ENCODE measurements around the gene SLC22A6. TPM values are rescaled to one million over a fixed set of nuclear protein-coding genes. Genes with fewer than 3 reads are reported as not detected.

SLC22A6 gene
- total and polyA plus RNA-seq, 7 donors, result not detected

- DNase-seq (no peak), ATAC-seq (no peak)
- WGBS, 3 donors, result 43 to 53% (median 51%) methylated on average over 18 of the region's 18 CpGs
- Histone ChIP-seq H3K27ac (no peak within 1 kb of the TSS), H3K9me3 (no peaks in the 10 kb centered on the region), H3K4me3 (no peak within 1 kb of the TSS), H3K36me3 (ENCODE audit: insufficient read depth in 1 of 2, low read depth in 1 of 2) (no peaks in the 10 kb centered on the region), H3K4me1 (no peaks in the 10 kb centered on the region), H3K27me3 (ENCODE audit: insufficient read depth in 3 of 3, low read length in 2 of 3) (peaks cover 0 to 8% (median 3%) of the 10 kb centered on the region in 3 donors)
- intact Hi-C loops (cut with DNase I), result no loop called here
- no peak for TF ChIP-seq CTCF (IDR thresholded peaks at IDR 0.05)
Observed at GRCh38 chr11:63015521-63016215, 30.9 kb upstream of the SLC22A6 start, which contains the start of gene SLC22A8. Gene SLC22A8 (minus strand): TSS chr11:63015841. CDS start chr11:63014958, 883 bp downstream.

- Histone ChIP-seq H3K27ac (no peak overlapping the region), H3K4me3 (no peak overlapping the region), H3K36me3 (ENCODE audit: insufficient read depth in 1 of 2, low read depth in 1 of 2) (no peaks in the 10 kb centered on the region), H3K9me3 (no peaks in the 10 kb centered on the region), H3K27me3 (ENCODE audit: insufficient read depth in 3 of 3, low read length in 2 of 3) (peaks cover 0 to 5% (median 1%) of the 10 kb centered on the region in 3 donors), H3K4me1 (no peaks in the 10 kb centered on the region)
- no peak for TF ChIP-seq CTCF (IDR thresholded peaks at IDR 0.05)
- DNase-seq, result no peak
- ATAC-seq, result no peak
- WGBS, 3 donors, result 91 to 95% (median 93%) methylated on average over 13 of the region's 13 CpGs
- intact Hi-C loops (cut with DNase I), result no loop called here
Observed at GRCh38 chr11:63014408-63015055, 29.8 kb upstream of the SLC22A6 start.

- Histone ChIP-seq H3K36me3 (ENCODE audit: insufficient read depth in 1 of 2, low read depth in 1 of 2) (no peaks in the 10 kb centered on the region), H3K4me3 (no peak overlapping the region), H3K27ac (no peak overlapping the region), H3K9me3 (no peaks in the 10 kb centered on the region), H3K27me3 (ENCODE audit: insufficient read depth in 3 of 3, low read length in 2 of 3) (peaks cover 0 to 5% (median 0%) of the 10 kb centered on the region in 3 donors), H3K4me1 (no peaks in the 10 kb centered on the region)
- WGBS, 3 donors, result 88 to 97% (median 89%) methylated on average over 1 of the region's 1 CpG
- ATAC-seq (no peak), DNase-seq (no peak)
- no peak for TF ChIP-seq CTCF (IDR thresholded peaks at IDR 0.05)
- intact Hi-C loops (cut with DNase I), result no loop called here
Observed at GRCh38 chr11:63012839-63013238, 28.1 kb upstream of the SLC22A6 start.

- Histone ChIP-seq H3K27me3 (ENCODE audit: insufficient read depth in 3 of 3, low read length in 2 of 3) (peaks cover 0 to 1% (median 0%) of the 10 kb centered on the region in 3 donors), H3K4me1 (no peaks in the 10 kb centered on the region), H3K9me3 (no peaks in the 10 kb centered on the region), H3K4me3 (no peak overlapping the region), H3K36me3 (ENCODE audit: insufficient read depth in 1 of 2, low read depth in 1 of 2) (no peaks in the 10 kb centered on the region), H3K27ac (no peak overlapping the region)
- intact Hi-C loops (cut with DNase I), result no loop called here
- DNase-seq, result no peak
- no peak for TF ChIP-seq CTCF (IDR thresholded peaks at IDR 0.05)
- ATAC-seq, result no peak
- 77 to 83% (median 81%) methylated on average over 11 of the region's 11 CpGs for WGBS, 3 donors
Observed at GRCh38 chr11:63012430-63012829, 27.7 kb upstream of the SLC22A6 start.

Data from psoas muscle (tissue), 8 donors.